ENCODE results near the gene ASZ1. TPM values are rescaled to one million over a fixed set of nuclear protein-coding genes. Genes with fewer than 3 reads are reported as not detected.
A peak's percentile ranks its signal among the peaks of the same experiment; 100 is the strongest.

The ASZ1 gene
- total RNA-seq, 2 donors from 2014 or later, result not detected

DNA sequence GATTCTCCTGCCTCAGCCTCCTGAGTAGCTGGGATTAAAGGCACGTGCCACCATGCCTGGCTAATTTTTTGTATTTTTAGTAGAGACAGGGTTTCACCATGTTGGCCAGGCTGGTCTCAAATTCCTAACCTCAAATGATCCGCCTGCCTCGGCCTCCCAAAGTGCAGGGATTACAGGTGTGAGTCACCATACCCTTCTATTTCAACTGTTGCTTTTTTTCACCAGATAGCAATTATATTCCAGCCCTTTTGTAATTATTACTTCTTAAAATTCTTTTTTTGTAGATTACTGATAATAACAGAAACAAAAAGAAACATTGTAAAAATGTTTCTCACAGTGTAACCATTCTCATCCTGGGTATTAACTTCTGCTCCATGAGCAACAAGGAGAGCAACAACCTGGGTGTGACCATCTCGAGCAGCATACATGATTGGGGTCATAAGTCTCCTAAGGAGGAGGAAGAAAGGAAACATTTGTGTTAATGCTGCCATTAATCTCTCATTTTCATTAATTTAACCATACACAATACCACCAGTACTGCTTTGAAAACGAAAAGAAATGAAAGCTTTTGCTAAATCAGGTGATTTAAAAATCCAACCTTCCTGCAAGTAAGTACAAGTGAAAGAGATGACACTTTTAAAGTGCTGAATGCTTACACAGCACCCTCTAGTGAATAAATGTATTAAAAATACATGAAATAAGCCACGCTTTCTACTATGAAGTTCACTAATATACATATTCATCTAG is 41.8 kb downstream of the ASZ1 start:
- Histone ChIP-seq H3K27ac (no peak overlapping the region), H3K27me3 (no peaks in the 10 kb centered on the region), H3K4me1 (peaks cover 6% of the 10 kb centered on the region), H3K36me3 (replicated peaks in 1 of 2; ENCODE audit: insufficient read depth in 1 of 2, low read depth in 2 of 2) (no peaks in the 10 kb centered on the region), H3K4me3 (no peak overlapping the region), H3K9me3 (no peaks in the 10 kb centered on the region)
- intact Hi-C loops (cut with DNase I), result no loop called here
- TF ChIP-seq CTCF (IDR thresholded peaks at IDR 0.05) (peak in 6 of 7 experiments; percentile 8 to 47 (median 28)), POLR2A (IDR thresholded peaks at IDR 0.05) (no peak)
- ATAC-seq (peak; percentile 35), DNase-seq (no peak)
- 40 to 53% methylated on average over 6 of the region's 6 CpGs for WGBS, 2 donors

- 45 to 57% methylated on average over 5 of the region's 5 CpGs for WGBS, 2 donors
Measured at GRCh38 chr7:117384688-117385362, 42.5 kb downstream of the ASZ1 start.

DNA sequence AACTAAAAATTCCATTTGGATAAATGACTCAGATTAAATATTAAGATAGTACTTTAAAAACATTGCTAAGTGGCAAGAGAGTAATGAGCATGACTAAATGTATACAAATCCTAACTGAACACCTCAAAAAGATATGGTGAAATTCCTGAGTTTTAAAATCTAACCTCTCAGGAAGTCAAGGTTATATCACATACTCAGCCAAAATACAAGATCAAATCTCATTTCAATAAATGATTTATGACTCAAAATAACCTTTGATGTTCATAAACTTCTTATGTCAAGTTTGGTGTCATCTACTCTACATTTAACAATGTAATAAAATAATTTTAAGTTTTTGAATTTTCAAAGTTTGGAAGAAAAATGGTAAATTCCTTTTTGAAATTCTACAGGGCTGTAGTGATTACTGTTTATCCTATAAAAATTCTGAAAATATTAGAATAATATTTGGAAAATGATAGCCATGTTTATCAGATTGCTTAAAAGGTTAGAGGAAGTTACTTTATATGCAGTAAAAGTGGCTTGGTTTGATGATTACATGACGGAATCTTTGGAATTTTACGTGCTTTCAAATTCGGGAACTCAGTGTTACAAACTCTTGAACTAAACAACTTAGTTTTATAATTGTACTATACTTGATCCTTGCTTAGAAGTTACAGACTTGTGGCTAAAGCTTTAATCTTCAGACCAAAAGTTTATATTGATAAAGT is 43.7 kb downstream of the ASZ1 start:
- ATAC-seq, result no peak
- intact Hi-C loops (cut with DNase I), result no loop called here
- DNase-seq, result no peak
- peaks cover 6% of the 10 kb centered on the region for H3K4me1 ChIP-seq
- WGBS, 2 donors, result 36 to 46% methylated on average over 3 of the region's 3 CpGs
- no peak for TF ChIP-seq CTCF (IDR thresholded peaks at IDR 0.05)
- TF ChIP-seq POLR2A (IDR thresholded peaks at IDR 0.05), result no peak
- no peak overlapping the region for H3K4me3 ChIP-seq
- no peaks in the 10 kb centered on the region for H3K9me3 ChIP-seq
- H3K27ac ChIP-seq, result peak overlapping the region in 1 of 4 donors; percentile 12
- H3K36me3 ChIP-seq (replicated peaks in 1 of 2; ENCODE audit: insufficient read depth in 1 of 2, low read depth in 2 of 2), result no peaks in the 10 kb centered on the region
- no peaks in the 10 kb centered on the region for H3K27me3 ChIP-seq

More at GRCh38 chr7:117384688-117385362, 42.5 kb downstream of the ASZ1 start:
- intact Hi-C loops (cut with DNase I), result no loop called here
- ATAC-seq (no peak), DNase-seq (no peak)
- no peaks in the 10 kb centered on the region for H3K36me3 ChIP-seq (replicated peaks in 1 of 2; ENCODE audit: insufficient read depth in 1 of 2, low read depth in 2 of 2)
- H3K27me3 ChIP-seq, result no peaks in the 10 kb centered on the region
- no peak for TF ChIP-seq CTCF (IDR thresholded peaks at IDR 0.05)
- no peak for TF ChIP-seq POLR2A (IDR thresholded peaks at IDR 0.05)
- H3K4me1 ChIP-seq, result peaks cover 6% of the 10 kb centered on the region
- H3K4me3 ChIP-seq, result no peak overlapping the region
- no peak overlapping the region for H3K27ac ChIP-seq
- H3K9me3 ChIP-seq, result no peaks in the 10 kb centered on the region

DNA sequence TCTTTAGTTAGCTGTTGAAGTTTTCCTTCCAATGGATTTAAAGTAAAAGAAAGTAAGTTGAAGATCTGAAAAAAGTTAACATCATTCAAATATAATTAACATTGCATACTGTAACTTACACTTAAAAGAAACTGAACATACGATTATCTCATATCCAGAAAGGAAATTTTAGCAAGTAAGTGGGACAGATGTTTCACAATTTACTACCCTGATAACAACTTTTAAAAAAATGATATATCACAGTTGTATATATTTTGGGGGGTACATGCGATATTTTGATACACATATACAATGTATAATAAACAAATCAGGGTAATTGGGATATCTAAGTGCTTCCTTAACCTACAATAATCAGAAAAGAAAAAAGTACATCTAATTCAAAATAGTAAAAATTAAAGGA is 44.2 kb downstream of the ASZ1 start:
- H3K9me3 ChIP-seq, result no peaks in the 10 kb centered on the region
- WGBS, 2 donors, result 59 to 70% methylated on average over 2 of the region's 2 CpGs
- no peaks in the 10 kb centered on the region for H3K36me3 ChIP-seq (replicated peaks in 1 of 2; ENCODE audit: insufficient read depth in 1 of 2, low read depth in 2 of 2)
- peaks cover 6% of the 10 kb centered on the region for H3K4me1 ChIP-seq
- no peak for TF ChIP-seq CTCF (IDR thresholded peaks at IDR 0.05)
- no peak for TF ChIP-seq POLR2A (IDR thresholded peaks at IDR 0.05)
- no peak overlapping the region for H3K27ac ChIP-seq
- no peak overlapping the region for H3K4me3 ChIP-seq
- ATAC-seq (no peak), DNase-seq (no peak)
- no peaks in the 10 kb centered on the region for H3K27me3 ChIP-seq
- intact Hi-C loops (cut with DNase I), result no loop called here
